Measurements from ENCODE around the gene APEH. TPM values are rescaled to one million over a fixed set of nuclear protein-coding genes. Genes with fewer than 3 reads are reported as not detected.

Gene APEH
- total RNA-seq, 2 donors from 2014 or later = 84.4 to 116 TPM

- DNase-seq (ENCODE audit: low spot score) = no peak
- Histone ChIP-seq H3K4me1 (replicated peaks) (no peaks in the 10 kb centered on the region), H3K36me3 (no peaks in the 10 kb centered on the region), H3K27ac (no peak overlapping the region), H3K9me3 (no peaks in the 10 kb centered on the region), H3K4me3 (no peak overlapping the region), H3K27me3 (replicated peaks; ENCODE audit: insufficient read depth) (no peaks in the 10 kb centered on the region)
- WGBS = 81% methylated on average over 4 of the region's 4 CpGs
- TF ChIP-seq POLR2AphosphoS5 (IDR thresholded peaks at IDR 0.05) (no peak), POLR2A (IDR thresholded peaks at IDR 0.05) (no peak), CTCF (IDR thresholded peaks at IDR 0.05) (no peak)
- intact Hi-C loops (cut with DNase I) = no loop called here
These were observed 14.4 kb upstream of the APEH start for GRCh38 chr3:49659756-49660155.

DNA sequence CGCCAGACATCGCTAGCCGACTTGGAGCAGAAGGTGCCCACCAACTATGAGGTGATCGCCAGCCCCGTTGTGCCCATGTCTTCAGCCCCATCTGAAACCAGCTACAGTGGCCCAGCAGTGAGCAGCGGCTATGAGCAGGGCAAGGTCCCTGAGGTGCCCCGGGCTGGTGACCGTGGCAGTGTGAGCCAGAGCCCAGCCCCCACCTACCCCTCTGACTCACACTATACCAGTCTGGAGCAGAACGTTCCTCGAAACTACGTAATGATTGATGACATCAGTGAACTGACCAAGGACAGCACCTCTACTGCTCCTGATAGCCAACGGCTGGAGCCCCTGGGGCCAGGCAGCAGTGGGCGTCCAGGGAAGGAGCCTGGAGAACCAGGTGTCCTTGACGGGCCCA, 12.9 kb upstream of the APEH start:
- Histone ChIP-seq H3K9me3 (no peaks in the 10 kb centered on the region), H3K36me3 (no peaks in the 10 kb centered on the region), H3K4me3 (no peak overlapping the region), H3K27me3 (replicated peaks; ENCODE audit: insufficient read depth) (no peaks in the 10 kb centered on the region), H3K4me1 (replicated peaks) (no peaks in the 10 kb centered on the region), H3K27ac (no peak overlapping the region)
- no peak for TF ChIP-seq POLR2AphosphoS5 (IDR thresholded peaks at IDR 0.05)
- TF ChIP-seq POLR2A (IDR thresholded peaks at IDR 0.05) = no peak
- TF ChIP-seq CTCF (IDR thresholded peaks at IDR 0.05) = no peak
- intact Hi-C loops (cut with DNase I) = no loop called here
- no peak for DNase-seq (ENCODE audit: low spot score)
- 82% methylated on average over 14 of the region's 14 CpGs for WGBS

- Histone ChIP-seq H3K4me1 (replicated peaks) (no peaks in the 10 kb centered on the region), H3K4me3 (no peak overlapping the region), H3K27me3 (replicated peaks; ENCODE audit: insufficient read depth) (no peaks in the 10 kb centered on the region), H3K36me3 (no peaks in the 10 kb centered on the region), H3K27ac (no peak overlapping the region), H3K9me3 (no peaks in the 10 kb centered on the region)
- TF ChIP-seq CTCF (IDR thresholded peaks at IDR 0.05) = no peak
- intact Hi-C loops (cut with DNase I) = no loop called here
- WGBS = 90% methylated on average over 22 of the region's 22 CpGs
- DNase-seq (ENCODE audit: low spot score) = no peak
These were observed 12.1 kb upstream of the APEH start for GRCh38 chr3:49662021-49662420.

DNA sequence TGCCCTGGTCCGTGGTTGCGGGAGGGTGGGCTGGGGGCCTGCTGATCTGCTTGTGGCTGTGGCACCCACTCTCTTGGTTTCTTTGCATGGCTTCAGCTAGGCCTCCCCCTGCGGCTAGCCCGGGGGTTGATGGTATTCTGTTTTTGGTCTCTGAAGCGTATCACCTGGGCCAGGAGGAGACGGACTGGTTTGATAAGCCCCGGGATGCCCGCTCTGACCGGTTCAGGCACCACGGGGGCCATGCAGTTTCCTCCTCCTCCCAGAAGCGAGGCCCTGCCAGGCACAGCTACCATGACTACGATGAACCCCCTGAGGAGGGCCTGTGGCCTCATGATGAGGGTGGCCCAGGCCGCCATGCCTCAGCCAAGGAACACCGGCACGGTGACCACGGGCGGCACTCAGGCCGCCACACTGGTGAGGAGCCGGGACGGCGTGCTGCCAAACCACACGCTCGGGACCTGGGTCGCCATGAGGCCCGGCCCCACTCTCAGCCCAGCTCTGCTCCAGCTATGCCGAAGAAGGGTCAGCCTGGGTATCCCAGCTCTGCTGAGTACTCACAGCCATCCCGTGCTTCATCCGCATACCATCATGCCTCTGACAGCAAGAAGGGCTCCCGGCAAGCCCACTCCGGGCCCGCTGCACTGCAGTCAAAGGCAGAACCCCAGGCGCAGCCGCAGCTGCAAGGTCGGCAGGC, 11.3 kb upstream of the APEH start:
- Histone ChIP-seq H3K36me3 (no peaks in the 10 kb centered on the region), H3K4me1 (replicated peaks) (no peaks in the 10 kb centered on the region), H3K27ac (no peak overlapping the region), H3K4me3 (no peak overlapping the region), H3K9me3 (no peaks in the 10 kb centered on the region), H3K27me3 (replicated peaks; ENCODE audit: insufficient read depth) (no peaks in the 10 kb centered on the region)
- DNase-seq (ENCODE audit: low spot score) = no peak
- WGBS = 89% methylated on average over 23 of the region's 34 CpGs
- TF ChIP-seq CTCF (IDR thresholded peaks at IDR 0.05) = no peak
- no peak for TF ChIP-seq POLR2AphosphoS5 (IDR thresholded peaks at IDR 0.05)
- TF ChIP-seq POLR2A (IDR thresholded peaks at IDR 0.05) = no peak
- intact Hi-C loops (cut with DNase I) = no loop called here

- H3K27ac ChIP-seq = no peak overlapping the region
- H3K9me3 ChIP-seq = no peaks in the 10 kb centered on the region
- H3K36me3 ChIP-seq = no peaks in the 10 kb centered on the region
- DNase-seq (ENCODE audit: low spot score) = no peak
- H3K4me3 ChIP-seq = no peak overlapping the region
- no peaks in the 10 kb centered on the region for H3K27me3 ChIP-seq (replicated peaks; ENCODE audit: insufficient read depth)
- intact Hi-C loops (cut with DNase I) = no loop called here
- TF ChIP-seq CTCF (IDR thresholded peaks at IDR 0.05) (no peak), POLR2AphosphoS5 (IDR thresholded peaks at IDR 0.05) (no peak), POLR2A (IDR thresholded peaks at IDR 0.05) (no peak)
- no peaks in the 10 kb centered on the region for H3K4me1 ChIP-seq (replicated peaks)
- WGBS = 100% methylated on average over 1 of the region's 1 CpG
These were observed 10.3 kb upstream of the APEH start for GRCh38 chr3:49663831-49664230.

Measured in prostate gland (tissue), 2 donors.